Mesenteric fat pad (tissue), 1 donor: ENCODE data around the gene CPSF7. TPM values are rescaled to one million over a fixed set of nuclear protein-coding genes. Genes with fewer than 3 reads are reported as not detected.
"Not testable (repeated sequence)": the region's sequence is repeated elsewhere in the genome, so short reads cannot be mapped to it uniquely, and the experiment has no call there.

Experiments
- DNase-seq: peaks from one replicate; pipeline ENCODE4 v3.0.0-alpha.2; 2020; ENCODE audit warnings: low spot score
- long read RNA-seq: library from polyadenylated mRNA; unstranded; transcript quantifications from one replicate; pipeline ENCODE4 v2.0.0, GENCODE V29; 2020
- total RNA-seq: library from RNA; stranded (reverse); fragmentation: NEBNext Ultra II Directional; extraction: Animal tissue kit (Norgen Biotek cat#: 25700); gene quantifications from one replicate; pipeline ENCODE4 v1.2.1, GENCODE V29; 2021
- donor health status: DM: yes; HTN: yes; CAD: no.

CPSF7 gene, protein sequence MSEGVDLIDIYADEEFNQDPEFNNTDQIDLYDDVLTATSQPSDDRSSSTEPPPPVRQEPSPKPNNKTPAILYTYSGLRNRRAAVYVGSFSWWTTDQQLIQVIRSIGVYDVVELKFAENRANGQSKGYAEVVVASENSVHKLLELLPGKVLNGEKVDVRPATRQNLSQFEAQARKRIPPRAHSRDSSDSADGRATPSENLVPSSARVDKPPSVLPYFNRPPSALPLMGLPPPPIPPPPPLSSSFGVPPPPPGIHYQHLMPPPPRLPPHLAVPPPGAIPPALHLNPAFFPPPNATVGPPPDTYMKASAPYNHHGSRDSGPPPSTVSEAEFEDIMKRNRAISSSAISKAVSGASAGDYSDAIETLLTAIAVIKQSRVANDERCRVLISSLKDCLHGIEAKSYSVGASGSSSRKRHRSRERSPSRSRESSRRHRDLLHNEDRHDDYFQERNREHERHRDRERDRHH
- total RNA-seq: 73.0 TPM
- long read RNA-seq, partial matches to known transcripts: 14 of 36 reads
- long read RNA-seq, other reads (novel, unspliced or antisense): 22 of 36 reads

DNA sequence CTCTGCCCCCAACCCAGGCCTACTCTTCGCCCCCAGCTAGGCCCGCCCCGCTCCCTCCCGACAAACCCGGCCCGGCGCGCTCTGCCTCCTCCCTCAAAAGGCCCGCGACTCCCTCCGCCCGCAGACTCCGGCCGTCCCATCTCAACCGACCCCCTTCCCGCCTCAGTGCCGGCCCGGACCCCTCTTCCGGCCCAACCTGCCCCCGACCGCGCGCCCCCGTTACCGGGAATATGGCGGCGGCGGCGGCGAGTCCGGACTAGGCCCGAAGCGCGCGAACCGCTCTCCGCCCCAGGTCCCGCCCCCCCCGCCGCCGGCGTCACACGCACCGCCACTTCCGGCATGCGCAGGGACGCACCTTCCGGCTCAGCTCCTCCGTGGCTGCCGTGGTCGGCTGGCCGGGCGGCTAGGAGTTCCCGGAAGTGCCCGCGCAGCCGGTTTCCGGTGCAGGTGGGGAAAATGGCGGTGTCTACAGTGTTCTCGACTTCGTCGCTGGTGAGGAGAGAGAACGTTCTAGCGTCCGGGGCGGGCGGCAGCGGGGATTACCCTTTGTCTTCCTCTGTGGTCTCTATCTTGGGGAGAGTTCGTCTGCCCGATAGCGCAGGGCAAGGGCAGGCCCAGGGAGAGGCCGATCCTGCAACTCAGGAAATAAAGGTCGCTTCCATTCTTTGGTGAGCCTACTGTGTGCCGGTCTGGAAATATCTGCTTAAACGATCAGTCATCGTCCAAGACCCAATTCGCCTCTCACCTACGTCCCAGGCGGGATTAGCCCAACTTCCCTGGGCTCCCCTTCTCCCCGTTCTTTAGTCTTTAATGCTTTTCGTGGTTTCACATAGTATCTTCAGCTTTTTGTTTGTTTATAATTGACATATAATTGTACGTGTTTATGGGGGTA is at the start of gene CPSF7, which contains the start of gene SDHAF2:
Gene CPSF7, minus strand, starts transcription at position 285 of the 892 bp plus-strand sequence. CDS start 740 bp downstream, outside the sequence.
Gene SDHAF2, plus strand, starts transcription at position 434 of the 892 bp plus-strand sequence. Its CDS starts 23 bp downstream, at position 457.
- peak; percentile 99 for DNase-seq

DNA sequence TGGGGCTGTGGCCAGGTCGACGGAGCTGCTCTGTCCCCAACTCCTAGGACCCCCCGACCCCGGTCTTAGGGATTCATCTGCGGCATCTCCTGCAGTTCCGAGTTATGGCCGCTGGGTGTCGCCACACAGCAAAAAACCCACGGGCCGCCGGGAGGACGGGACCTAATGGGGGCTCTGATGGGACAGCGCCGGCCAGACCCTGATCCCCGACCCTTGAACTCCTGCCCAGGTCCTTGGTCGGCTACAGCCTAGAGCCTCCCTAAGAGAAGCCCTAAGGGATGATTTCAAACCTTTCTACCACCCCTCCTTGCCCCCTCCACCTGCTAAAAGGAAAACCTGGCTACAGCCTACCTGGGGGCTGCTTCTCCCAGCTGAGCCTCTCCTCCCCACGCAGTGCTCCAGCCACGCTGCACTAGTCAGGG is 48.0 kb upstream of the CPSF7 start:
- DNase-seq: no peak

DNA sequence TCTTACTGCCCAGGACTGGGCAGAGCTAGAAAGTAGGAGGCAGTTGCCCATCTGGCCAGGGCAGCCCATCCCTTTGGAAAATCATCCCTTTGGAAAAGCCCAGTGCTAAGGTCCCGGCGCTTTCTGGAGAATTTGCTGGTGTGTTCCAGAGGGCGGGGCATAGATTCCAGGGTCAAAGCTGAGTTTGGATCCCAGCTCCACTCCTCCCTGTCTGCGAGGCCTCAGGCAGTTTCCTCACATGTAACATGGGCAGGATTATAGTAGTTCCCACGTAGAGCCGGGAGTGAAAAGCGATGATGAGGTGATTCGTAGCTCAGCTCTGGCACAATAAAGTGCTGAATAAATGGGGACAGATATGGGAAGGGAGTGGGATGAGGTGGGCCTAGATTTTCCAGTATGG is 47.4 kb upstream of the CPSF7 start:
- DNase-seq: no peak

DNA sequence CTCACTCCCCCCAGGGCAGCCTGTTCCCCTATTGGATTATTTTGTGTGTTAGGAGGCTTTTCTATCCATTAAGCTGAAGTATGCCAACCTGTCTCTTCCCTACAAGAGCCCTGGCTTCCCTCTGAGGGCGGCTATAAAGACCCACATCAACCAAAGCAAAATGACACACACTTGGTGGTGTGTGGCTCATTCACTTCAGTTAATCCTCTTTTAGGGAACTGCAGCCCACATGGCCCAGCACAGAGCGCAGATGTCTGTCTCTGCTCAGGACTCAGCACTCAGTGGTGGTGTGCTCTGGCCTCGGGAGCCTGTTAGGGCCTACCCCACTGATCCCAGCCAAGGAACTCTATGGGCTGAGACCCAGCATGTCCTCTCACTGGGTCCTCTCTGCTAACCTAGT is 46.6 kb upstream of the CPSF7 start:
- DNase-seq: no peak

DNA sequence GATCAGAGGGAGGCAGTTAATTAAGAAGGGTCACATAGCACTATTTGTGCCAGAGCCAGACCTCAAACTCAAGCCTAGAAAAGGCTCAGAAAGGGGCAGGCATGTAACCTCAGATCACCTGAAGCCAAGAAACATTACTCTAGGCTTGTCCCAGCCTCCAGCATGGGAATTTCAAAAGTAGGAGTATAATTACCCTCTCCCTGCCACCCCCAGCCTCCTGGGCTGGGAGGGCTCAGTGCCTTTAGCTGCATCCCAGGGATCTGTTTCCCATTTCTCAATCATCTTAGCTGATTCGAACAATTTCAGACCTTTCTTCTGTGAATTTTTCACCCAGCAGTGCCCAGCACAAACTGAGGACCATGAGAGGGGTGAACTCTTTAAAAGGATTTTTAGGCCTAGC is 45.7 kb upstream of the CPSF7 start:
- DNase-seq: no peak

DNA sequence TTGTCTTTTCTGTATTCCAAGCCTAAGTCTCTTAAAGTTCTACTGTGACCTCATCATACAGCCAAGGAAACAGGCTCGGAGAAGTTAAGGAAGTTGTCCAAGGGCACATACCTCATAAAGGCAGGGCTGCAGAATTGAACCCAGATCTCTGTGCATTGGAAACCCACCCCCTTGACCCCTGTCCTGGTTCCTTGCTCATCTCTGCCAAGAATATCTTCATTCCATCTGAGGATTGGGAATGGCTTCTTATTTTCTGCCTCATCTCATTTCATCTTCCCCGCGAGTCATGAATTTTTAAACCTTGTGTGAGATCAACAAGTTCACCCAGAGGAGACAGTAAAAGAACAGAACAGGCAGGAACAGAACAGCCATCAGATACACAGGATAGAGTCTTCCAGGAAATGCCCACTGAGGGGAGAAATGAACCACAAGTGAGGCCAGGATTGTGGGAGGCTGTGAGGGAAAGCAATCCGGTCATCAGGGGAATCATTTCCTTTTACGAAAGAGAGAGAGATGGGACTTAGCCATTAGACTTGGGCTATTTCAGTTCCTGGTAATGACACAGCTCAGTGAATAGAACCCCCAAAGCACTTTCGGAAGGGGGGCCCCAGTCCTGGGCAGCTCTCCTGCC is 44.4 kb upstream of the CPSF7 start:
- DNase-seq: no peak

DNA sequence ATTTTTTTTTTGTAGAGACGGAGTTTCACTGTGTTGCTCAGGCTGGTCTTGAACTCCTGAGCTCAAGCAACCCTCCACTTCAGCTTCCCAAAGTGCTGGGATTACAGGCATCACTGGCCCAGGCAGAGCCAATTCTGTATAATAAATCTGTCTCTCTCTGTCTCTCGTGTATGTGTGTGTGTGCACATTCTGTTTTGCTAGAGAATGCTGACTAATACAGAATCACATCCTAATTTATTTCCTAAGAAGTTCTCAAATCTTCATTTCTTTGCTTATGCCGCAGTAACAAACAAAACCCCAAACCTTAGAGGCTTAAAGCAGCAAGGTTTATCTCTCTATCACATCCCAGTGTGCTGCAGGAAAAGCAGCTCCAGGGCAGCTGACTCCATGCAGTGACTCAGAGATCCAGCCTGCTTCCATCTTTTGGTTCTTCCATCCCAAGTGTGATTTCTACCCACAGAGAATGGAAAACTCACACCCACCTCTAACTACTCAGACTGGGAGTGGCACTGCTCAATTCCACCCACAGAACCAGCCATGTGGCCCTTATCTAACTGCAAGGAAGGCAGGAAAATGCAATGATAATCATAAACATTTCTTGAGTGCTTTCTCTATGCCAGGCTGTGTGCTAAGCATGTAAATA is 43.7 kb upstream of the CPSF7 start:
- DNase-seq: no peak

DNA sequence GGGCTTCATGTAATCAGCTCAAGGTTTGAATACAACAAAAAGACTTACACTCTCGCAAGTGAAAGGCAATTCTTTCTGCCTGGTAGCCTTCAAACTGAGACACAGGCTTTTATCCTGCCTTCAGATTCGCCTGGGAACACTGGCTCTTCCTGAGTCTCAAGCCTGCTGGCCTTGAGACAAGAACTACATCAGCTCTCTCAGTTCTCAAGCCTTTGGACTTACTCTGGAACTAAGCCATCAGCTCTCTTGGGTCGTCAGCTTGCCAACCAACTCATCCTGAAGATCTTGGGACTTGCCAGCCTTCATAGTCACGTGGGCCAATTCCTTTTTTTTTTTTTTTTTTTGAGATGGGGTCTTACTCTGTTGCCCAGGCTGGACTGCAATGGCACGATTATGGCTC is 43.1 kb upstream of the CPSF7 start:
- no peak for DNase-seq

DNA sequence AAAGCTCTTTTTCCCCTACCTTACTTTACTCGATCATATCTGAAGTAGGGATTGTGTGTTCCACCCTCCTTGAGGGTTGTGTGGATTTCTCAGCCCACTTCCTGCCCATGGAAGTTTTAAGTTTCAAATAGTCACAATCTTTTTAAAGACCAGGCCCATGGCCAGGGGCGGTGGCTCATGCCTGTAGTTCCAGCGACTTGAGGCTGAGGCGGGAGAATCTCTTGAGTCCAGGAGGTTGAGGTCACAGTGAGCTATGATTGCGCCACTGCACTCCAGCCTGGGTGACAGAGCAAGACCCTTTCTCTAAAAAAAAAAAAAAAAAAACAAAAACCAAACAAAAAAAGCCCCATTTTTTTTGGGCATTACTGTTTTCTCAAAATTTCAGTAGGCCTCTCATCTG is 42.5 kb upstream of the CPSF7 start:
- DNase-seq: no peak

DNA sequence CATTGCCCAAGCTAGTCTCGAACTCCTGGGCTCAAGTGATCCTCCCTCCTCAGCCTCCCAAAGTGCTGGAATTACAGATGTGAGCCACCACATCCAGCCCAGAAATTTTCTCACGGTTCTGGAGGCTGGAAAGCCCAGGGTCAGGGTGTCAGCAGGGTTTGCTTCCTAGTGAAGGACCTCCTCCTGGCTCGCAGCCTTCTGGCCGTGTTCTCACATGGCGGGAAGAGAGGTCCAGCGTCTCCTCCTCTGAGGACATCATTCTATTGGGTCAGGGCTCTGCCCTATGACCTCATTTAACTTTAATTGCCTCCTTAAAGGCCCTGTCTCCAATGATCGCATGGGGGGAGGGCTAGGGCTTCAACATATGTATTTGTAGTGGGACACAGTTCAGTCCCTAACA is 38.2 kb upstream of the CPSF7 start:
- DNase-seq: no peak

DNA sequence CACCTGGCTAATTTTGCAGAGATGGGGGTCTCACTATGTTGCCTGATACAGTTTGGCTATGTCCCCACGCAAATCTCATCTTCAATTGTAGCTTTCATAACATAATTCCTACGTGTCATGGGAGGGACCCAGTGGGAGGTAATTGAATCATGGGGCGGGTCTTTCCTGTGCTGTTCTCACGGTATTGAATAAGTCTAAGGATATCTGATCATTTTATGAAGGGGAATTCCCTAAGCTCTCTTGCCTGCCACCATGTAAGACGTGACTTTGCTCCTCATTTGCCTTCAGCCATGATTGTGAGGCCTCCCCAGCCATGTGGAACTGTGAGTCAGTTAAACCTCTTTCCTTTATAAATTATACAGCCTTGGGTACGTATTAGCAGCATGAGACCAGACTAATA is 37.8 kb upstream of the CPSF7 start:
- not testable (repeated sequence) for DNase-seq

DNA sequence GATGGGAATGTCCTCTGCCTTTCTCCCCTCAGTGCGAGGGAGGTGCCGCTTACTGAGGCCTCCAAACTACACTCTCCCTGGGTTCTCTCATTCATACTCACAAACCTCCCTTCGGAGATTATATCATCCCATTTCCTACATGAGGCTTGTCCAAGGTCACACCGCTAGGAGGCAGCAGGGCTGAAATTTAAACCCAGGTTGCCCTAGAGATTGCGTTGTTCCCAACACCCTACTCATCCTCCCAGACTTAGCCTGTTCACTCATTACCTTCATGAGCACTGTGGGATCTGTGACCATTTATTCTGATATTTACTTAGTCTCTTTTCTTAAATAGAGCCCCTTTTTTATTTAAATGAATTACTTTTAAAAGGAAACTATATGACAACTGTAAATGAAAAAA is 31.2 kb upstream of the CPSF7 start:
- DNase-seq: no peak

DNA sequence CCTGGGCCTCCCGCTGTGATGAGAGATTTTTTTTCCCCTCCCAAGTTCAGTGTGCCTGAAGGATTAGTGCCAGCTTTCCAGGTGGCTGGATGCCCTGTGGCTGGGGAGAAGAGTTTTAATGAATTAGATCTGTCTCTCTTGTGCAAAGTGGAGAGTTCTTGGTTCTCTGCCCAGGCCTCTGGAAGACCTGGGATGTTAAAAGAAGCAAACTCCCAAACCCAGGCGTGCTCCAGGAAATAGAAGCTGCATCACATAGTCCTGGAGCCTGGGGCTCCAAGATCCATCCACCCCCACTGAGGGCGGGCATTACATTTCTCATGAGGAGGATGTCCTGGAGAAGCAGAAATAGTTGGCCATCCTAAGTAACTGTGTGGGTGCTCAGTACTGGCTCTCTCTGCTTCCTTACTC is 30.7 kb upstream of the CPSF7 start:
- no peak for DNase-seq

DNA sequence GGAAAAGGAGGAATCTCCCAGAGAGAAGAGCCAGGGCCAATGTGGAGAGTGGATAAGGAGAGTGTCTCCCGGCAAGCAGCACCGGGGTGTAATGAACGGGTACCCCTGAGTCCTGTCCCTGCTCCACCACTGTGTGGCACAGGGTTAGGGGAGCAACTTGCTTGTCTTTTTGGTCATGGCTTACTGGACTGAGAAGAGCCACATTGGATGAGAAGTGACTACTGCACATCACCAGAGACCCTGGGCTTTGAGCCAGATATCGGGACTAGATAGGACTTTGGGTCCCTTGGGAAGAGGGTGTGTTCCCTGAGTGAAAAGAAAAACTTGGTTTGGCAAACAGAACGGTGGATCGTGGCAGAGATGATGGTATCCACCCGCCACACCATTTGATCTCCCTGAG is 24.7 kb upstream of the CPSF7 start:
- DNase-seq: no peak

DNA sequence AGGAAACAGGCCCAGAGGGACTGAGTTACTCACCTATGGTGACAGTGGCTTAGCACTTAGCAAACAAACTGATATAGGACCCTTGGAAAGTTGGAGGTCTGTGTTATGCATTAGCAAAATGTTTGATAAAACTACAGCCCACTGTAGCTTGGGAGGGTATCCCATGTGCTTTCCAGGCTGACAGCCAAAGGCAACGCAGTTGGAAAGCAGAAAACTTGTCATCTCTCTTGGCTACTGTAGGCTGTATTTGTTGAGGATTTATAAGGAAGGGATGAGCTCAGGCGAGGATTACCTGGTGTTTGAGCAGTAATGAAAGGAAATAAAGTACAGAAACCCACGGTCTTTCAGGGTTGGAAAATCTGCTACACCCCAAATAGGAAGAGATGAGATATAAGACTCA is 23.9 kb upstream of the CPSF7 start:
- no peak for DNase-seq

DNA sequence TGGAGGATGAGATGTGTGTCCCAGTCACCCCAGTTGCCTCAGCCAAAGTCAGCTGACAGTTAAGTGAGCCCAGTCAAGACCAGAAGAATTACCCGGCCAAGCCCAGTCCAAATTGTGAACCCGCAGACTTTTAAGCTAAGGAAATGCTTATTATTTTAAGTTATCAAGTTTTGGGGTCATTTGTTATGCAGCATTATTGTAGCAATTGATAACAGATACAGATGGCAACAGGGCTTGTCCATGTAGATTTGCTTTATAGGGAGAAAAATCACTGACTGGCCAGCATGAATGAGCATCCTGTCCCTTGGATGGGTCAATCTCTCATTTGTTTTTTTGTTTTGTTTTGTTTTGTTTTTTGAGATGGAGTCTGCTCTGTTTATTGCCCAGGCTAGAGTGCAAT is 23.1 kb upstream of the CPSF7 start:
- no peak for DNase-seq

DNA sequence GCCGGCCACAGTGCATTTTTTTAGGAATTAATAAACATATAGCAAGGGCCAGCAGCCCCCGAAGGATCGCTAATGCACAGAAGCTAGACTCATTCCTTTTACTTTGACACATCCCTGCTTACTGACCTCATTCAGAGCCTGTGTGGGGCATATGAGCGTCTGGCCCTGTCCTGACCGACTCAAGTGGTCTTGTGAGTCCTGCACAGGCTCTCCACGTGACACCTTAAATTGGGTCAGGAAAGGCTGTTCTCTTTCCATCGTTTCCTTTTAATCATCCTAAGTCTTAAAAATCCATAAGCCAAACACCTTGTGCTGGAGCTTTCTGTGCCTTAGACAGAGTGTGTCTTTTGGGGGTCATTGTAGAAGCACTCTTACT is 18.8 kb upstream of the CPSF7 start:
- DNase-seq: peak; percentile 35

DNA sequence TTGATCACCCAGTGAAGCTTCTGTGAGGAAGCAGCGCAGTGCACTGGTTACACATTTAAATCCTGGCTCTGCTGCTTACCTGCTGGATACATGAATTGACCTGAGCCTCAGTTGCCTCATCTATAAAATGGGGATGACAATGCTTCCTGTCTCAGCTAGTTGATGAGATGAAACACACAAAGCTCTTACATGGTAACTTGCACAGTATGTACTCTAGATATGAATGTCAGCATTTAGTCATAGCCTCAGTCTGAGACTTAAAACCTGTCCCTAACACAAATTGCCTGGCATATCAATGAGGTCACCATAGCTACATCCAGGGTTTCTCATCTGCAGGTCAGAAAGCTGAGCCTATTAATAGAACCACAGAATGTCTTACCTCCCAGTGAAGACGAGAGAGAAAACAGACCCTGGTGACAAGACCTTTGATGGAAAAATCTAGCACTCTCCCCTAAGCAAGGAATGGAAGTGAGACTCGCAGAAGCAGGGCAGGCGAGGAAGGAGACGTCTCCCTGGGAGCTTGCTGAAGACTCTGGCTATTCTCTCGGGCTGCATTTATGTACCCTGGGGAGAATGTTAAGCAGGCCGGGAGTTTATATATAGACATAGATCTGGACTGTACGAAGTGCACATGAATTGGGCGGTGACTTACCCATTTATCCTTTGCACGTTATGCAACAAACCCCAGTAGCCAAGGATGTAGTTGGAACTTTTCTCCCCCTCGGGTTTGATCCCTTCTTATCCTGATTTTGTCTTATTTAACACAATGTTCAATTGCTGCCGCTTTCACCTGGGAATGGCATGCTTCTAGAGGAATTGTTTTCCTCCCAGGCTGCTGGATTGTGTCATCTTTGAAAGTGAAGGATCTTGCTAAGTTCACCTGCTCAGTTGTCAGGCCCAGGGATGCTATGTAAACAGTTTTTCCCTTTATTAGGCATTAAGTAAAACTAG is 18.1 kb upstream of the CPSF7 start:
- peak; percentile 57 for DNase-seq

DNA sequence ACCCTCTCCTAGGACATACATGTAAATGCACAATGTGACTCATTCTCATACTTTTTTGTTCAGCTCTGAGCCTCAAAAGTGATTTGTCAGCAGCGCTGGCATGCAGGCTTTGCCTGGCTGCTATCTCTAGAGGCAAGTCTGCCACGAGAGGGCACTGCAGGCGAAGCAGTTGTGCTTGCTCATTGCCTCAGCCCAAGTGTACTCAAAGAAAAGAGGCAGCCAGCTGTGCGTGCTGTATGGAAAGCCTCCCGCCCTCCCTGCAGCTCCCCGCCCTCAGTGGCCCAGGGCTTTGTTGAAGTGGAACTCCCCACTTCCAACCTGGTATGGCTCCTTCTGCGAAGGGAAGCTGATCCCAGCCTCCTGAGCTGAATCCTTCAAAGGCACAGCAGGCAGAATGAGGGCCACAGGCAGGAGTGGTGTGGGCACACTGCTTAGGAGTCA is 16.5 kb upstream of the CPSF7 start:
- peak; percentile 92 for DNase-seq

DNA sequence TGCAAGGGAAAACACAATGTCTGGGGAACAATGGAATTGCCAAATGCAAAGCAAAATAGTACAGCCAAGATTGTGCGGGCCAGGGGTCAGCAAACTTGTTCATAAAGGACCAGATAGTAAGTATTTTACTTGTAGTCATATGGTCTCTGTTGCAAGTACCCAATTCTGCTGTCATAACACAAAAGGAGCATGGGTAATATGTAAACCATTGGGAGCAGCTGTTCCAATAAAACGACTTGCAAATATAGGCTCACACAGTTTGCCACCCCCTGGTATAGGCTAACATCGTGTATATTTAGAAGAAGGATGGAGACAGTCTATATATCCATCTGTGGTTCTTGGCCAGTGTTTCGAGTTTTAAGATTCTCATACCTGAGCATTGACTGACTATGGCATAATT is 15.7 kb upstream of the CPSF7 start:
- DNase-seq: no peak
